Mononuclear cell (primary cell): ENCODE measurements around the gene POFUT1. TPM values are rescaled to one million over a fixed set of nuclear protein-coding genes. Genes with fewer than 3 reads are reported as not detected.
"Not testable (repeated sequence)": the region's sequence is repeated elsewhere in the genome, so short reads cannot be mapped to it uniquely, and the experiment has no call there.

Experiments
- H3K27me3 ChIP-seq: 2 replicates; pipeline ENCODE4 v1.6.0; 2011; ENCODE audit warnings: low read length, control low read depth; ENCODE audit not compliant: insufficient read depth
- H3K4me1 ChIP-seq: 2 replicates; pipeline ENCODE4 v1.5.1; 2011; ENCODE audit warnings: mild to moderate bottlenecking, low read length, control low read depth; ENCODE audit not compliant: insufficient read depth
- H3K4me3 ChIP-seq: 2 replicates; pipeline ENCODE4 v1.5.1; 2011; ENCODE audit warnings: mild to moderate bottlenecking, low read length, moderate library complexity
- H3K9me3 ChIP-seq: 2 replicates; pipeline ENCODE4 v1.5.1; 2011; ENCODE audit warnings: low read depth, mild to moderate bottlenecking, control low read depth, low read length
- total RNA-seq: library from RNA; depleted of rRNA; stranded (reverse); fragments of >200 nt; gene quantifications from one replicate; pipeline ENCODE4 v1.2.3, GENCODE V29; 2012

POFUT1 gene
- total RNA-seq: 7.2 TPM

GRCh38 chr20:32207626-32208498 lies at the start of gene POFUT1, which contains the start of gene PLAGL2:
TSS of gene POFUT1 (plus strand) at chr20:32207880. CDS start at chr20:32207942, 62 bp downstream.
TSS of gene PLAGL2 (minus strand) at chr20:32207743. CDS start at chr20:32202178, 5,565 bp downstream.
- peak within 1 kb of the TSS; percentile 81 for H3K4me3 ChIP-seq
- no peaks in the 10 kb centered on the region for H3K27me3 ChIP-seq
- H3K9me3 ChIP-seq: no peaks in the 10 kb centered on the region
- H3K4me1 ChIP-seq: peaks cover 66% of the 10 kb centered on the region

DNA sequence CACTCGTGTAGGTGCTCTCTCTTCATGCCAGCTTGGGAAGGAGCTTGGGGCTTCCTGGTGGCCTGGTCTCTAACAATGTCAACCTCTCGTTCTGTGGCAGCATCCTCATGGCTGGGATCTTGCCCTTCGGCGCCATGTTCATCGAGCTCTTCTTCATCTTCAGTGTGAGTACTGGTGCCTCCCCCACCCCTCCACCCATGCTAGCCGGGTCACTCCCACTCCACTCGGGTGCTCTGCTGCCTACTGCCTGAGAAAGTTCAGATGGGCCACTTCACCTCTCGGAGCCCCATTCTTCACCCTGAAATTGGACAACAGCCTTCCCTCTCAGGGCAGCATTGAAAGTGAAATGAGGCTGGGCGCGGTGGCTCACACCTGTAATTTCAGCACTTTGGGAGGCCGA lies 49.3 kb upstream of the POFUT1 start:
- H3K4me1 ChIP-seq: peaks cover 14% of the 10 kb centered on the region
- H3K4me3 ChIP-seq: no peak overlapping the region
- no peaks in the 10 kb centered on the region for H3K9me3 ChIP-seq
- H3K27me3 ChIP-seq: no peaks in the 10 kb centered on the region

DNA sequence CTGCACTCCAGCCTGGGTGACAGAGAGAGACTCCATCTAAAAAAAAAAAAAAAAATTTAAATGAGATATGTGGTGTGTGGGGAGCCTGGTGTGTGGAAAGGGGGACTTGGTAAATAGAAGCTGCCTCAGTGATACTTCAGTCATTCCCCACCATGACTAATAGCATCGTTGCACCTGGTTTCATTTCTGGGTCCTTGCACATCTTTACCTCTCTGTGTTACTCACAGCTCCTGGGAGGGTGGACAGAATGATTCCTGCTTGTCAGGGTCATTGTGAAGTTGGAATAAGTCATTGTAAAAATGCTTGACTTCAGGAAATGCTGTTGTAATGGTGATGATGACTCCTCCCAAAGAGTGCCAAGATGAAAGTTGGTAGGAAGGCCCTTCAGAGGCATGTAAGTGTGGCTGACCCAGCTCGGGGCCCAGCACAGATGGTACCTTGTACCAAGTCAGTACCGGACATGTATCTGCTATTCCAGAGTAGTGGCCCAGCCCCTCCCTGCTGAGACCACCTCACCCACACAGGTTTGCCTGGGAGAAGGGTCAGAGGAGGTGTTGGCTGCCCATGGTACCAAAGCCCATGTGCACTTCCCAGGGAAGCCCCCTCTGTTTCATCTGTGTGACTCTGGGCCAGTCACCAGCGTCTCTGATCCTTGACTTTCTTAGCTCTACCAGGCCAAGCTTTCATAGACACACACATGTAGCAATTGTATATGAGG lies 48.6 kb upstream of the POFUT1 start:
- Histone ChIP-seq H3K4me1 (peaks cover 14% of the 10 kb centered on the region), H3K27me3 (no peaks in the 10 kb centered on the region), H3K9me3 (no peaks in the 10 kb centered on the region), H3K4me3 (no peak overlapping the region)

- Histone ChIP-seq H3K4me3 (no peak overlapping the region), H3K27me3 (no peaks in the 10 kb centered on the region), H3K9me3 (no peaks in the 10 kb centered on the region), H3K4me1 (peaks cover 9% of the 10 kb centered on the region)
These were observed 47.9 kb upstream of the POFUT1 start for GRCh38 chr20:32159766-32160221.

DNA sequence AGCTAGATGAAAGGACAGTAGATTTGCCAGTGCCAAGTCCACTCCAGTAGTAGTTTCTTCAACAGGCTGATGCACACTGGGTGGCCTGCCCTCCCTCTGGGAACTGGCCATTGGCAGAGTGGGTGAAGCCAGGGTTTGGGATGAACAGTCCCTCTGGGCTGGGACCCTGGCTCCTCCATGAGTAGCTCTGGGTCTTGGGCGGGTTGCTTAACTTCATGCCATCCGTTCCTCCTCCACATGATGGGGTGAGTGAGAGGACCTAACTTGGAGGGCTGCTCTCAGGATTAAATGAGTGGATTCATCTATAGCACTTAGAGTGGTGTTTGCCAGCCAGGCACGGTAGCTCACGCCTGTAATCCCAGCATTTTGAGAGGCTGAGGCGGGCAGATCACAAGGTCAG lies 47.3 kb upstream of the POFUT1 start:
- H3K27me3 ChIP-seq: no peaks in the 10 kb centered on the region
- no peaks in the 10 kb centered on the region for H3K9me3 ChIP-seq
- peaks cover 6% of the 10 kb centered on the region for H3K4me1 ChIP-seq
- no peak overlapping the region for H3K4me3 ChIP-seq

GRCh38 chr20:32162351-32162750 lies 45.3 kb upstream of the POFUT1 start:
- H3K4me3 ChIP-seq: no peak overlapping the region
- H3K9me3 ChIP-seq: no peaks in the 10 kb centered on the region
- H3K4me1 ChIP-seq: no peaks in the 10 kb centered on the region
- no peaks in the 10 kb centered on the region for H3K27me3 ChIP-seq

GRCh38 chr20:32163951-32164350 lies 43.7 kb upstream of the POFUT1 start:
- no peak overlapping the region for H3K4me3 ChIP-seq
- no peaks in the 10 kb centered on the region for H3K4me1 ChIP-seq
- no peaks in the 10 kb centered on the region for H3K9me3 ChIP-seq
- no peaks in the 10 kb centered on the region for H3K27me3 ChIP-seq

GRCh38 chr20:32164984-32165735 lies 42.5 kb upstream of the POFUT1 start:
- no peaks in the 10 kb centered on the region for H3K4me1 ChIP-seq
- no peak overlapping the region for H3K4me3 ChIP-seq
- H3K27me3 ChIP-seq: no peaks in the 10 kb centered on the region
- no peaks in the 10 kb centered on the region for H3K9me3 ChIP-seq

DNA sequence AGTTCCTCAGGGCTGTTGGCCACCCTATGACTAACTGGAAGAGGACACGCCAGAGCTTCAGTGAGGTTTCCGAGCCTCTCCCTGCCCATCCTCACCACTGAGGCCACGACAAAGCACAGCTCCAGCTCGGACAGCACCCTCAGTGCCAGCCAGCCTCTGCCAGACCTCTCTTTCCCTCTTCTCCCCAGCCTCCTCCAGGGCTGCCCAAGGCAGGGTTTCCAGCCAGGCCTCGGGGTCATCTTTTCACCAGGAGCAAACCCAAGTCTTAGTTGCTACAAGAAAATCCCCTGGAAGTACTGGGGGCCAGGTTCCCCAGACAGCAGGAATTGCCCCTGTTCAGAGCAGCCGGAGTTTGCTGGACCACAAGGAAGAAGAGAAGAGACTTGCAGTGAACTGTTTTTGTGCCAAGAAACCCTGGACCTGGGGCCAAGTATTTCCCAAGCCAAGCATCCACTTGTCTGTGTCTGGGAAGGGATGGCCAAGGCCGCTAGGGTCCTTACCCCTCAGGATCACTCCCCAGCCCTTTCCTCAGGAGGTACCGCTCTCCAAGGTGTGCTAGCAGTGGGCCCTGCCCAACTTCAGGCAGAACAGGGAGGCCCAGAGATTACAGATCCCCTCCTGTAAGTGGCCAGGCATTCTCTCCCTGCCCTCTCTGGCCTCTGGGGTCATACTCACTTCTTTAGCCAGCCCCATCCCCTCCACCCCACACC lies 41.7 kb upstream of the POFUT1 start:
- Histone ChIP-seq H3K9me3 (no peaks in the 10 kb centered on the region), H3K4me3 (no peak overlapping the region), H3K27me3 (no peaks in the 10 kb centered on the region), H3K4me1 (no peaks in the 10 kb centered on the region)

DNA sequence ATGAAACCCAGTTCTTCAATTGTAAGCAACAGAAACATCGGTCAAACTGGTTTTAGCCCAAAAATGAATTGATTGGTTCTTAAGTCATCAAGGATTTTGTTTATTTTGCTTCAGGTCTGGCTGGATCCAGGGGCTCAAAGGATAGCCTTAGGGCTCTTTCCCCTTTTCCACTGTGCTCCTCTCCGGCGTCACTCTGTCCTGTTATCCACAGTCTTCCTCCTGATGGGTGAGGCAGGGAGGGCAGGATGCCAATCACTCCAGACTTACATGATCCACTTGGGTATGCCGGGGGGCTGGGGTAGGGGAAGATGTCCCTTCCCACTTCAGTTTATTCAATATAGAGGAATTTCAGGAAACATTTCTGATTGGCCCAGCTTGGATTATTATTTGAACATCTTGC lies 40.1 kb upstream of the POFUT1 start:
- no peak overlapping the region for H3K4me3 ChIP-seq
- no peaks in the 10 kb centered on the region for H3K4me1 ChIP-seq
- H3K9me3 ChIP-seq: no peaks in the 10 kb centered on the region
- no peaks in the 10 kb centered on the region for H3K27me3 ChIP-seq

- H3K4me3 ChIP-seq: no peak overlapping the region
- H3K4me1 ChIP-seq: no peaks in the 10 kb centered on the region
- no peaks in the 10 kb centered on the region for H3K9me3 ChIP-seq
- H3K27me3 ChIP-seq: no peaks in the 10 kb centered on the region
These were observed 39.3 kb upstream of the POFUT1 start for GRCh38 chr20:32168184-32168910.

- H3K4me3 ChIP-seq, H3K27me3 ChIP-seq, H3K4me1 ChIP-seq, H3K9me3 ChIP-seq: not testable (repeated sequence)
These were observed 30.0 kb upstream of the POFUT1 start for GRCh38 chr20:32177696-32178095.

DNA sequence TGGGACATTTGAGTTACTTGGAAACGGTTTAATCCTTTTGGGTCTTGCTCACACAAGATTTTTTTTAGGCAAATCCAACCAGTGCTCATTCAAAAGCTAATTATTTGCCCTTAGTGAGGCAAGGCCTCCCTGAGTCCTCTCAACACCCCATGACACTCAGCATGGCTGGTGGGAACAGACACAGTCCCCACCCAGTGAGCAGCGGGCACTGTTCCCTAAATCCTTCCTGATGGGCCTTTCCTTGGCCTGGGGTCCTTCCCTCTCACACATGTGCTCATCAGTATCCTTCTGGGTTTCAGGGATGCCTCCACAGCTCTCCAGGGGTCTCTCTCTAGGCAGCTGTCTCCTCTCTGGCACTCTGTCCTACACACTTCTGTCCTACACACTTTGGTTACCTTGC lies 28.2 kb upstream of the POFUT1 start:
- no peaks in the 10 kb centered on the region for H3K4me1 ChIP-seq

DNA sequence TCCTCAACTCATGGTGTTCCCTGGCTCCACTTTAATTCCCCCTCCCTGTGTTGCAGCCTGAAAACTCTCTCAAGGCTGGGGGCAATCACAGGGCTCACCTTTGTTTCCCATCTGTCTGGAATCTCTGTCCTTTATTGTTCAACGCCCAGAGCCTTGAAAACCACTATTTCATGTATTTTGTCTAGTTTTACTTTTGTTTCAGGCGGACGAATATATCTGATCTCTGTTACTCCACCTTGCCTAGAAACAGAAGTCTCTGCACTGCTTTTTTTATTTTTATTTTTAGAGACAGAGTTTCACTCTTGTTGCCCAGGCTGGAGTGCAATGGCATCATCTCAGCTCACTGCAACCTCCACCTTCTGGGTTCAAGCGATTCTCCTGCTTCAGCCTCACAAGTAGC lies 27.7 kb upstream of the POFUT1 start:
- no peaks in the 10 kb centered on the region for H3K9me3 ChIP-seq

More for the DNA sequence above, 28.2 kb upstream of the POFUT1 start:
- Histone ChIP-seq H3K4me3 (no peak overlapping the region), H3K27me3 (no peaks in the 10 kb centered on the region), H3K9me3 (no peaks in the 10 kb centered on the region)

More for the DNA sequence above, 27.7 kb upstream of the POFUT1 start:
- Histone ChIP-seq H3K4me3 (no peak overlapping the region), H3K4me1 (no peaks in the 10 kb centered on the region), H3K27me3 (no peaks in the 10 kb centered on the region)
